Measurements from ENCODE around the gene SYNPO. TPM values are rescaled to one million over a fixed set of nuclear protein-coding genes. Genes with fewer than 3 reads are reported as not detected.

The SYNPO gene
- polyA plus RNA-seq, 1 experiment = 10.1 TPM

- H3K27ac ChIP-seq (ENCODE audit: low read depth, low read length) = no peak overlapping the region
- H3K9me3 ChIP-seq (ENCODE audit: control insufficient read depth, insufficient read depth, low read length) = no peaks in the 10 kb centered on the region
- no peak for TF ChIP-seq CTCF (IDR thresholded peaks at IDR 0.05; ENCODE audit: low read depth, low read length)
- no peak overlapping the region for H3K4me3 ChIP-seq (ENCODE audit: low read depth, low read length)
- ChIA-PET CTCF (interaction anchor here (0.9 kb wide), 1 partner anchor 86 kb away, joined by 3 read pairs; no protein-coding TSS in a partner anchor), POLR2A (interaction anchor here (0.6 to 1.7 kb wide), 2 partner anchors 12 to 16 kb away, joined by 3 to 5 read pairs; no protein-coding TSS in a partner anchor)
- no peaks in the 10 kb centered on the region for H3K27me3 ChIP-seq (ENCODE audit: control insufficient read depth, insufficient read depth, low read length)
- DNase-seq (ENCODE audit: low read depth, low spot score) = no peak
Observed at GRCh38 chr5:150626853-150627276, 13.6 kb upstream of the SYNPO start.

GRCh38 chr5:150627731-150628545, 12.5 kb upstream of the SYNPO start:
- Histone ChIP-seq H3K9me3 (ENCODE audit: control insufficient read depth, insufficient read depth, low read length) (no peaks in the 10 kb centered on the region), H3K4me3 (ENCODE audit: low read depth, low read length) (no peak overlapping the region), H3K27ac (ENCODE audit: low read depth, low read length) (peak overlapping the region; percentile 52), H3K27me3 (ENCODE audit: control insufficient read depth, insufficient read depth, low read length) (no peaks in the 10 kb centered on the region)
- ChIA-PET CTCF (interaction anchor here (0.6 kb wide), 1 partner anchor 76 kb away, joined by 3 read pairs; no protein-coding TSS in a partner anchor), POLR2A (interaction anchor here (1.7 kb wide), 1 partner anchor 15 kb away, joined by 5 read pairs; no protein-coding TSS in a partner anchor)
- no peak for DNase-seq (ENCODE audit: low read depth, low spot score)
- 0 out of 2 replicates have a peak, but pooled peaks have one; percentile 7 for TF ChIP-seq CTCF (IDR thresholded peaks at IDR 0.05; ENCODE audit: low read depth, low read length)

GRCh38 chr5:150628936-150629485, 11.4 kb upstream of the SYNPO start:
- no peak for TF ChIP-seq CTCF (IDR thresholded peaks at IDR 0.05; ENCODE audit: low read depth, low read length)
- DNase-seq (ENCODE audit: low read depth, low spot score) = no peak
- H3K9me3 ChIP-seq (ENCODE audit: control insufficient read depth, insufficient read depth, low read length) = no peaks in the 10 kb centered on the region
- no peak overlapping the region for H3K27ac ChIP-seq (ENCODE audit: low read depth, low read length)
- H3K27me3 ChIP-seq (ENCODE audit: control insufficient read depth, insufficient read depth, low read length) = no peaks in the 10 kb centered on the region
- ChIA-PET POLR2A (no interaction called here), CTCF (interaction anchor here (0.9 kb wide), 1 partner anchor 69 kb away, joined by 4 read pairs; no protein-coding TSS in a partner anchor)
- no peak overlapping the region for H3K4me3 ChIP-seq (ENCODE audit: low read depth, low read length)

GRCh38 chr5:150630016-150630415, 10.4 kb upstream of the SYNPO start:
- no peak for TF ChIP-seq CTCF (IDR thresholded peaks at IDR 0.05; ENCODE audit: low read depth, low read length)
- Histone ChIP-seq H3K9me3 (ENCODE audit: control insufficient read depth, insufficient read depth, low read length) (no peaks in the 10 kb centered on the region), H3K27me3 (ENCODE audit: control insufficient read depth, insufficient read depth, low read length) (no peaks in the 10 kb centered on the region), H3K27ac (ENCODE audit: low read depth, low read length) (no peak overlapping the region), H3K4me3 (ENCODE audit: low read depth, low read length) (no peak overlapping the region)
- no peak for DNase-seq (ENCODE audit: low read depth, low spot score)
- ChIA-PET POLR2A (no interaction called here), CTCF (no interaction called here)
